ENCODE data around the gene FUBP3. TPM values are rescaled to one million over a fixed set of nuclear protein-coding genes. Genes with fewer than 3 reads are reported as not detected.

The FUBP3 gene
- total and polyA plus RNA-seq, 2 experiments from 2014 or later, result 42.5 to 74.8 TPM

- Mint-ChIP-seq H3K36me3 (ENCODE audit: low read depth) (no peaks in the 10 kb centered on the region), H3K4me3 (peak overlapping the region; percentile 56), H3K9me3 (no peaks in the 10 kb centered on the region; the same call in 2 of the 3 replicates), H3K27ac (no peak overlapping the region), H3K4me1 (peaks cover 38% of the 10 kb centered on the region), H3K27me3 (ENCODE audit: insufficient read depth, low read depth, poor library complexity) (peaks cover 26% of the 10 kb centered on the region)
- DNase-seq (ENCODE audit: low spot score) (peak; percentile 56), ATAC-seq (peak; percentile 45)
- Histone ChIP-seq H3K27me3 (ENCODE audit: insufficient read depth) (peaks cover 5% of the 10 kb centered on the region; the same call in 1 of the 2 replicates), H3F3A (replicated peaks; ENCODE audit: low read depth) (no peaks in the 10 kb centered on the region), H3K4me1 (ENCODE audit: insufficient read depth) (peaks cover 14% of the 10 kb centered on the region; the same call in 1 of the 2 replicates), H3K79me2 (replicated peaks; ENCODE audit: insufficient read depth) (no peaks in the 10 kb centered on the region), H3K4me3 (peak overlapping the region; percentile 44), H4K20me1 (replicated peaks; ENCODE audit: insufficient read depth) (no peaks in the 10 kb centered on the region), H3K36me3 (ENCODE audit: insufficient read depth) (no peaks in the 10 kb centered on the region), H3K27ac (ENCODE audit: low read depth) (no peak overlapping the region), H3K9me2 (ENCODE audit: insufficient read depth) (no peaks in the 10 kb centered on the region), H3K4me2 (peak overlapping the region; percentile 74), H2AFZ (peak overlapping the region; percentile 99)
- TF ChIP-seq NANOG (IDR thresholded peaks at IDR 0.05; ENCODE audit: borderline replicate concordance) (no peak), CTCF (conservative IDR thresholded peaks at IDR 0.05; ENCODE audit: low read depth in 2 of 2) (no peak)
Measured at GRCh38 chr9:130535818-130536521, 43.4 kb upstream of the FUBP3 start.

GRCh38 chr9:130536701-130537107 is 42.7 kb upstream of the FUBP3 start:
- Histone ChIP-seq H3K27ac (ENCODE audit: low read depth) (no peak overlapping the region), H3K36me3 (ENCODE audit: insufficient read depth) (no peaks in the 10 kb centered on the region), H3F3A (replicated peaks; ENCODE audit: low read depth) (no peaks in the 10 kb centered on the region), H3K4me2 (peak overlapping the region; percentile 74; the same call in 1 of the 2 replicates), H2AFZ (peak overlapping the region; percentile 99; the same call in 1 of the 2 replicates), H3K9me2 (ENCODE audit: insufficient read depth) (no peaks in the 10 kb centered on the region), H3K27me3 (ENCODE audit: insufficient read depth) (peaks cover 5% of the 10 kb centered on the region; the same call in 1 of the 2 replicates), H3K4me1 (ENCODE audit: insufficient read depth) (peaks cover 14% of the 10 kb centered on the region; the same call in 1 of the 2 replicates), H3K79me2 (replicated peaks; ENCODE audit: insufficient read depth) (no peaks in the 10 kb centered on the region), H3K4me3 (no peak overlapping the region), H4K20me1 (replicated peaks; ENCODE audit: insufficient read depth) (no peaks in the 10 kb centered on the region)
- H3K27me3 Mint-ChIP-seq (ENCODE audit: insufficient read depth, low read depth, poor library complexity), result peaks cover 26% of the 10 kb centered on the region
- H3K4me1 Mint-ChIP-seq, result peaks cover 38% of the 10 kb centered on the region
- no peak for ATAC-seq
- H3K36me3 Mint-ChIP-seq (ENCODE audit: low read depth), result no peaks in the 10 kb centered on the region
- H3K9me3 Mint-ChIP-seq, result no peaks in the 10 kb centered on the region; the same call in 2 of the 3 replicates
- DNase-seq (ENCODE audit: low spot score), result no peak
- no peak overlapping the region for H3K27ac Mint-ChIP-seq
- H3K4me3 Mint-ChIP-seq, result no peak overlapping the region
- no peak for TF ChIP-seq POLR2AphosphoS5 (IDR thresholded peaks at IDR 0.05; ENCODE audit: low read depth)
- TF ChIP-seq NANOG (IDR thresholded peaks at IDR 0.05; ENCODE audit: borderline replicate concordance), result no peak
- no peak for TF ChIP-seq EZH2 (IDR thresholded peaks at IDR 0.05; ENCODE audit: low read depth, unreplicated experiment)
- TF ChIP-seq CREB1 (CRISPR knock-in tag; IDR thresholded peaks at IDR 0.05; ENCODE audit: low read depth), result no peak
- TF ChIP-seq STAT1 (IDR thresholded peaks at IDR 0.05; ENCODE audit: unreplicated experiment), result no peak
- no peak for TF ChIP-seq JUNB (IDR thresholded peaks at IDR 0.05; ENCODE audit: unreplicated experiment)
- no peak for TF ChIP-seq ZNF462 (CRISPR knock-in tag; IDR thresholded peaks at IDR 0.05)
- no peak for TF ChIP-seq ZNF331 (CRISPR knock-in tag; IDR thresholded peaks at IDR 0.05; ENCODE audit: low read depth)
- no peak for TF ChIP-seq EZH2phosphoT487 (IDR thresholded peaks at IDR 0.05; ENCODE audit: unreplicated experiment)
- no peak for TF ChIP-seq ETS1 (IDR thresholded peaks at IDR 0.05)
- TF ChIP-seq ZNF114 (CRISPR knock-in tag; IDR thresholded peaks at IDR 0.05), result no peak
